GM12878 (cell line): ENCODE measurements around the gene POLD2. TPM values are rescaled to one million over a fixed set of nuclear protein-coding genes. Genes with fewer than 3 reads are reported as not detected.

ENCODE experiments used
- ATAC-seq: fragments of 200-7000 bp; cut with Tn5 transposase; 3 replicates; pipeline ENCODE4 v1.9.1; 2020; ENCODE audit warnings: mild to moderate bottlenecking, moderate library complexity
- BruUV-seq: library from RNA; stranded (reverse); fragments of 400-500 nt; replicated peaks from 2 replicates; lab custom pipeline; 2021; lab: Mats Ljungman, UMichigan
- CTCF ChIA-PET: fragments of 300-600 bp; sonication (Branson Sonifier 250); formaldehyde crosslinking; extraction: SDS; loops from one replicate; lab custom pipeline; 2021; ENCODE audit warnings: inconsistent platforms; lab: Yijun Ruan, JAX
- POLR2A ChIA-PET: fragments of 350-600 bp; formaldehyde crosslinking; extraction: SDS; loops from one replicate; lab custom pipeline; 2021; ENCODE audit warnings: inconsistent platforms; lab: Charles Lee
- RAD21 ChIA-PET: fragments of 300-600 bp; sonication (Branson Sonifier 250); formaldehyde crosslinking; loops from one replicate; lab custom pipeline; 2023; ENCODE audit warnings: antibody characterized with exemption; ENCODE audit not compliant: unreplicated experiment; lab: Charles Lee
- SMC1A ChIA-PET: fragments of 300-600 bp; sonication (Branson Sonifier 250); formaldehyde crosslinking; loops from one replicate; lab custom pipeline; 2023; ENCODE audit not compliant: unreplicated experiment, uncharacterized antibody; lab: Charles Lee
- DNase-seq: peaks from one replicate; pipeline ENCODE4 v3.0.0-alpha.2; 2011; ENCODE audit warnings: low read depth, low spot score
- FAIRE-seq: peaks from 3 replicates; lab custom pipeline; 2011; peaks lifted over from hg19 to GRCh38; lab: Jason Lieb, UNC
- H2AFZ ChIP-seq: 2 replicates; pipeline ENCODE4 v1.6.0; 2011; ENCODE audit warnings: low read depth, low read length, control low read depth; ENCODE audit not compliant: control insufficient read depth
- H3K27ac ChIP-seq: 2 replicates; pipeline ENCODE4 v1.5.1; 2011; ENCODE audit warnings: control low read depth; ENCODE audit not compliant: control insufficient read depth, insufficient read depth
- H3K27me3 ChIP-seq, 2 experiments: replicated peaks in 1 of 2; 2 replicates each; pipeline versions ENCODE4 v1.6.0 to v1.6.1; 2011; ENCODE audit warnings: low read length in 1 of 2; ENCODE audit not compliant: control insufficient read depth in 2 of 2, insufficient read depth in 2 of 2
- H3K36me3 ChIP-seq, 2 experiments: 2 replicates each; pipeline ENCODE4 v1.5.1; 2011; ENCODE audit warnings: low read length in 1 of 2; ENCODE audit not compliant: control insufficient read depth in 2 of 2, insufficient read depth in 2 of 2
- H3K4me1 ChIP-seq: 2 replicates; pipeline ENCODE4 v1.6.1; 2011; ENCODE audit warnings: mild to moderate bottlenecking, low read length, moderate library complexity, mixed read lengths; ENCODE audit not compliant: control insufficient read depth, insufficient read depth
- H3K4me2 ChIP-seq: 2 replicates; pipeline ENCODE4 v1.6.0; 2011; ENCODE audit warnings: control low read depth; ENCODE audit not compliant: control insufficient read depth, insufficient read depth
- H3K4me3 ChIP-seq: fragments of 200-600 bp; sonication (generic); 2 replicates; pipeline ENCODE4 v1.5.1; 2016
- H3K79me2 ChIP-seq: 2 replicates; pipeline ENCODE4 v1.6.0; 2011; ENCODE audit warnings: low read length; ENCODE audit not compliant: control insufficient read depth, insufficient read depth
- H3K9ac ChIP-seq: 2 replicates; pipeline ENCODE4 v1.8.0; 2011; ENCODE audit warnings: low read length, control low read depth, mixed read lengths; ENCODE audit not compliant: control insufficient read depth, insufficient read depth
- H3K9me3 ChIP-seq: replicated peaks from 3 replicates; pipeline ENCODE4 v1.5.1; 2011; ENCODE audit warnings: mild to moderate bottlenecking, low read length; ENCODE audit not compliant: control insufficient read depth, insufficient read depth
- H4K20me1 ChIP-seq: 2 replicates; pipeline ENCODE4 v1.6.0; 2011; ENCODE audit not compliant: control insufficient read depth, insufficient read depth
- BCL11A ChIP-seq: IDR thresholded peaks from 2 replicates; pipeline ENCODE4 v1.6.1; 2011; ENCODE audit warnings: low read depth, low read length
- BHLHE40 ChIP-seq, 2 experiments: fragments of 450-650 bp in 1 of 2; IDR thresholded peaks; 2 replicates each; pipeline ENCODE4 v1.6.1; 2011 to 2017; ENCODE audit warnings: low read depth in 2 of 2, borderline replicate concordance in 1 of 2, improper control_type of control experiment in 1 of 2, low read length in 1 of 2, mild to moderate bottlenecking in 1 of 2
- ESRRA ChIP-seq: IDR thresholded peaks from 2 replicates; pipeline ENCODE4 v1.6.1; 2012; ENCODE audit warnings: mild to moderate bottlenecking, low read length, improper control_type of control experiment
- ETV6 ChIP-seq, 2 experiments: fragments of 450-650 bp in 1 of 2; IDR thresholded peaks in 1 of 2; conservative IDR thresholded peaks in 1 of 2; 2 replicates each; pipeline ENCODE4 v1.6.1; 2014; ENCODE audit warnings: antibody characterized with exemption in 1 of 2, borderline replicate concordance in 1 of 2, low read depth in 1 of 2, mild to moderate bottlenecking in 1 of 2, moderate library complexity in 1 of 2
- NFYB ChIP-seq: IDR thresholded peaks from 2 replicates; pipeline ENCODE4 v1.6.1; 2011; ENCODE audit warnings: low read depth, mild to moderate bottlenecking, low read length, improper control_type of control experiment, moderate library complexity; ENCODE audit not compliant: insufficient read depth
- NR2C2 ChIP-seq: IDR thresholded peaks from 2 replicates; pipeline ENCODE4 v1.6.1; 2011; ENCODE audit warnings: borderline replicate concordance, low read depth; ENCODE audit not compliant: control insufficient read depth, insufficient read length
- RAD21 ChIP-seq: IDR thresholded peaks from 2 replicates; pipeline ENCODE4 v1.6.1; 2011; ENCODE audit warnings: mild to moderate bottlenecking, low read depth, low read length, moderate library complexity; ENCODE audit not compliant: insufficient read depth
- SREBF2 ChIP-seq: IDR thresholded peaks from 2 replicates; pipeline ENCODE4 v1.6.1; 2012; ENCODE audit warnings: mild to moderate bottlenecking, low read length
- WRNIP1 ChIP-seq: IDR thresholded peaks from 2 replicates; pipeline ENCODE4 v1.6.1; 2011; ENCODE audit warnings: low read depth, low read length, improper control_type of control experiment, borderline replicate concordance
- YBX1 ChIP-seq: fragments of 450-650 bp; IDR thresholded peaks from 2 replicates; pipeline ENCODE4 v1.6.1; 2016; ENCODE audit warnings: antibody characterized with exemption
- ZNF24 ChIP-seq: fragments of 450-650 bp; IDR thresholded peaks from 2 replicates; pipeline ENCODE4 v1.6.1; 2017; ENCODE audit warnings: antibody characterized with exemption, mild to moderate bottlenecking
- WGBS: methylation state at CpG from one replicate; pipeline ENCODE4 v1.1.6; 2016; ENCODE audit warnings: low lambda C conversion rate; ENCODE audit not compliant: insufficient replicate concordance, insufficient coverage; ENCODE audit errors: missing lambda C conversion rate; 5-methylcytosine and 5-hydroxymethylcytosine counted together
- in situ Hi-C: fragments of 300-500 bp; cut with MboI; formaldehyde crosslinking; loops from 9 replicates; pipeline ENCODE4 v1.14.3; 2018; ENCODE audit warnings: mixed read lengths
- intact Hi-C: fragments of 100-400 bp; cut with micrococcal nuclease; formaldehyde crosslinking; loops from one replicate; pipeline ENCODE4 v1.14.2; 2022; ENCODE audit not compliant: unreplicated experiment
- polyA plus RNA-seq, 11 experiments: library from polyadenylated mRNA; depleted of rRNA in 4 of 11; unstranded in 6 of 11; stranded (reverse) in 5 of 11; fragments of >200 nt; fragmentation: Nextera tagmentation in 4 of 11; fragmentation: Illumina TruSeq in 1 of 11; extraction: Ambion mirVana in 4 of 11; extraction: Trizol in 1 of 11; gene quantifications; 1 replicate in 1 of 11; 2 replicates in 10 of 11; pipeline versions ENCODE4 v1.2.1 to v1.2.3, GENCODE V29; 2011 to 2016; ENCODE audit warnings: inconsistent platforms in 2 of 11, missing spikeins in 2 of 11, low read depth in 1 of 11
- total RNA-seq, 4 experiments: library from RNA; depleted of rRNA in 3 of 4; stranded (reverse); fragments of >200 nt in 3 of 4; fragmentation: Illumina TruSeq in 1 of 4; extraction: Trizol in 1 of 4; gene quantifications; 2 replicates each; pipeline versions ENCODE4 v1.2.1 to v1.2.3, GENCODE V29; 2013 to 2021
- TF ChIP-seq, protein P1 (sequence below): fragments of 450-650 bp; IDR thresholded peaks from 2 replicates; pipeline ENCODE4 v1.6.1; 2016; ENCODE audit warnings: mild to moderate bottlenecking
- TF ChIP-seq, protein P2 (sequence below), 3 experiments: IDR thresholded peaks in 2 of 3; conservative IDR thresholded peaks in 1 of 3; 2 replicates each; pipeline ENCODE4 v1.5.1; 2011; ENCODE audit warnings: low read depth in 3 of 3, low read length in 3 of 3, mild to moderate bottlenecking in 3 of 3, control low read depth in 2 of 3, moderate library complexity in 2 of 3, inconsistent platforms in 1 of 3, mixed read lengths in 1 of 3; ENCODE audit not compliant: control insufficient read depth in 2 of 3, insufficient read depth in 1 of 3; ENCODE audit errors: extremely low read depth in 1 of 3
- TF ChIP-seq, protein P3 (sequence below): IDR thresholded peaks from 2 replicates; pipeline ENCODE4 v1.6.1; 2011; ENCODE audit warnings: borderline replicate concordance, low read depth, mild to moderate bottlenecking, moderate library complexity, mixed read lengths, low read length; ENCODE audit not compliant: insufficient read depth; ENCODE audit errors: extremely low read length
- TF ChIP-seq, protein P4 (sequence below): fragments of 450-650 bp; IDR thresholded peaks from 2 replicates; pipeline ENCODE4 v1.6.1; 2017; ENCODE audit warnings: mild to moderate bottlenecking

Gene POLD2
- total and polyA plus RNA-seq, 10 of the 15 experiments (the other 5 are each of a cell fraction or from before 2014, with no cell fraction given): 19.1 to 287 (median 169) TPM

DNA sequence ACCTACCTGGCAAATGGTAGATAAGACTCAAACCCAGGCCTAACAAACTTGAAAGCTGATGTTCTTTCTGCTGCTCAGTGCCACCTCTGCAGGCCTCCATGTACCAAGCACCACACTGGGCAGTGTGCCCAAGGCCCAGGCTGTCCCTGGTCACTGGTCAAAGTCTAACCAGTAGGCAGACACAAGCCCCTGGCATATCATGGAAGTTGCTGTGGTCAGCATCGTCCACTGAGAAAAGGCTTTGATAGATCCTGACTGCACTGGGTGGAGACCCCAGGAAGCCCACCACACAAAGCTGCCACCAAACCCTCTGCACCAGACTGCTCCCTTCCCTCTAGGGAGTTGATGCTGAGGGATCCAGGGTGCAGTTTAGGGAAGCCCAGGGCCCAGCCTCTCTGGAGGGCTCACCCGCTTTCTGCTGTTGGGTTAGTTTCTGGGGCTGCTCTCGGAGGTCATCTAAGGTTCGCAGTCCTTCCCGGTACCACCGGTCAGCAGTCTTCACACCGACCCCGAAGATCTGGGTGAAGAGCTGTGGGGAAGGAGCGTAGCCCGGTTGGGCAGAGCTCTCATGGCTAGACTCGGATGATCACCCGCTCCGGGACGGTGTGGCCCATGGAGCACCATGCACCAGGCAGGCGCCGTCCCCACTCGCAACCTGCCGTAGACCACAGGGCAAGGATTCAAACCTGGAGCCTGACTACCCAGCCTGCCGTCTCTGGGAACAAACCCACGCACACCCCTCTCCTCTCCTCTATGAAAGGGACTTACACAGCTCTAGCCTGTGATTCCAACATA is 47.0 kb downstream of the POLD2 start:
- H3K4me2 ChIP-seq: no peak overlapping the region
- peaks cover 18% of the 10 kb centered on the region for H3K4me1 ChIP-seq
- H4K20me1 ChIP-seq: no peaks in the 10 kb centered on the region
- ChIA-PET SMC1A (no interaction called here), RAD21 (no interaction called here), CTCF (no interaction called here), POLR2A (interaction anchor here (0.5 to 0.6 kb wide), 2 partner anchors 11 to 763 kb away, joined by 5 to 6 read pairs; no protein-coding TSS in a partner anchor)
- in situ Hi-C loops: no loop called here
- H3K4me3 ChIP-seq: no peak overlapping the region
- ATAC-seq (no peak), FAIRE-seq (no peak), DNase-seq (no peak)
- peaks cover 26 to 43% of the 10 kb centered on the region in 2 experiments for H3K36me3 ChIP-seq
- H3K27me3 ChIP-seq: no peaks in the 10 kb centered on the region
- H3K79me2 ChIP-seq: peaks cover 14% of the 10 kb centered on the region
- H3K9ac ChIP-seq: no peak overlapping the region
- BruUV-seq: no TSS peak
- intact Hi-C loops: no loop called here
- no peak overlapping the region for H2AFZ ChIP-seq
- WGBS: 93% methylated on average over 20 of the region's 20 CpGs
- no peak overlapping the region for H3K27ac ChIP-seq
- no peaks in the 10 kb centered on the region for H3K9me3 ChIP-seq
- TF ChIP-seq SREBF2: no peak
- no peak for TF ChIP-seq ESRRA
- TF ChIP-seq NFYB: no peak
- TF ChIP-seq ZNF24: no peak
- no peak for TF ChIP-seq BCL11A
- TF ChIP-seq, protein P1, sequence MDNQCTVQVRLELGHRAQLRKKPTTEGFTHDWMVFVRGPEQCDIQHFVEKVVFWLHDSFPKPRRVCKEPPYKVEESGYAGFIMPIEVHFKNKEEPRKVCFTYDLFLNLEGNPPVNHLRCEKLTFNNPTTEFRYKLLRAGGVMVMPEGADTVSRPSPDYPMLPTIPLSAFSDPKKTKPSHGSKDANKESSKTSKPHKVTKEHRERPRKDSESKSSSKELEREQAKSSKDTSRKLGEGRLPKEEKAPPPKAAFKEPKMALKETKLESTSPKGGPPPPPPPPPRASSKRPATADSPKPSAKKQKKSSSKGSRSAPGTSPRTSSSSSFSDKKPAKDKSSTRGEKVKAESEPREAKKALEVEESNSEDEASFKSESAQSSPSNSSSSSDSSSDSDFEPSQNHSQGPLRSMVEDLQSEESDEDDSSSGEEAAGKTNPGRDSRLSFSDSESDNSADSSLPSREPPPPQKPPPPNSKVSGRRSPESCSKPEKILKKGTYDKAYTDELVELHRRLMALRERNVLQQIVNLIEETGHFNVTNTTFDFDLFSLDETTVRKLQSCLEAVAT: no peak
- TF ChIP-seq NR2C2: no peak
- TF ChIP-seq, protein P2, sequence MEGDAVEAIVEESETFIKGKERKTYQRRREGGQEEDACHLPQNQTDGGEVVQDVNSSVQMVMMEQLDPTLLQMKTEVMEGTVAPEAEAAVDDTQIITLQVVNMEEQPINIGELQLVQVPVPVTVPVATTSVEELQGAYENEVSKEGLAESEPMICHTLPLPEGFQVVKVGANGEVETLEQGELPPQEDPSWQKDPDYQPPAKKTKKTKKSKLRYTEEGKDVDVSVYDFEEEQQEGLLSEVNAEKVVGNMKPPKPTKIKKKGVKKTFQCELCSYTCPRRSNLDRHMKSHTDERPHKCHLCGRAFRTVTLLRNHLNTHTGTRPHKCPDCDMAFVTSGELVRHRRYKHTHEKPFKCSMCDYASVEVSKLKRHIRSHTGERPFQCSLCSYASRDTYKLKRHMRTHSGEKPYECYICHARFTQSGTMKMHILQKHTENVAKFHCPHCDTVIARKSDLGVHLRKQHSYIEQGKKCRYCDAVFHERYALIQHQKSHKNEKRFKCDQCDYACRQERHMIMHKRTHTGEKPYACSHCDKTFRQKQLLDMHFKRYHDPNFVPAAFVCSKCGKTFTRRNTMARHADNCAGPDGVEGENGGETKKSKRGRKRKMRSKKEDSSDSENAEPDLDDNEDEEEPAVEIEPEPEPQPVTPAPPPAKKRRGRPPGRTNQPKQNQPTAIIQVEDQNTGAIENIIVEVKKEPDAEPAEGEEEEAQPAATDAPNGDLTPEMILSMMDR (IDR thresholded peaks at IDR 0.05 in 2 of 3, conservative IDR thresholded peaks at IDR 0.05 in 1 of 3; ENCODE audit: control insufficient read depth in 2 of 3, extremely low read depth in 1 of 3, insufficient read depth in 1 of 3, low read depth in 3 of 3, low read length in 3 of 3): no peak
- TF ChIP-seq, protein P3, sequence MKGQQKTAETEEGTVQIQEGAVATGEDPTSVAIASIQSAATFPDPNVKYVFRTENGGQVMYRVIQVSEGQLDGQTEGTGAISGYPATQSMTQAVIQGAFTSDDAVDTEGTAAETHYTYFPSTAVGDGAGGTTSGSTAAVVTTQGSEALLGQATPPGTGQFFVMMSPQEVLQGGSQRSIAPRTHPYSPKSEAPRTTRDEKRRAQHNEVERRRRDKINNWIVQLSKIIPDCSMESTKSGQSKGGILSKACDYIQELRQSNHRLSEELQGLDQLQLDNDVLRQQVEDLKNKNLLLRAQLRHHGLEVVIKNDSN: no peak
- TF ChIP-seq, protein P4, sequence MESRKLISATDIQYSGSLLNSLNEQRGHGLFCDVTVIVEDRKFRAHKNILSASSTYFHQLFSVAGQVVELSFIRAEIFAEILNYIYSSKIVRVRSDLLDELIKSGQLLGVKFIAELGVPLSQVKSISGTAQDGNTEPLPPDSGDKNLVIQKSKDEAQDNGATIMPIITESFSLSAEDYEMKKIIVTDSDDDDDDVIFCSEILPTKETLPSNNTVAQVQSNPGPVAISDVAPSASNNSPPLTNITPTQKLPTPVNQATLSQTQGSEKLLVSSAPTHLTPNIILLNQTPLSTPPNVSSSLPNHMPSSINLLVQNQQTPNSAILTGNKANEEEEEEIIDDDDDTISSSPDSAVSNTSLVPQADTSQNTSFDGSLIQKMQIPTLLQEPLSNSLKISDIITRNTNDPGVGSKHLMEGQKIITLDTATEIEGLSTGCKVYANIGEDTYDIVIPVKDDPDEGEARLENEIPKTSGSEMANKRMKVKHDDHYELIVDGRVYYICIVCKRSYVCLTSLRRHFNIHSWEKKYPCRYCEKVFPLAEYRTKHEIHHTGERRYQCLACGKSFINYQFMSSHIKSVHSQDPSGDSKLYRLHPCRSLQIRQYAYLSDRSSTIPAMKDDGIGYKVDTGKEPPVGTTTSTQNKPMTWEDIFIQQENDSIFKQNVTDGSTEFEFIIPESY: no peak
- no peak for TF ChIP-seq YBX1
- TF ChIP-seq RAD21: no peak
- TF ChIP-seq ETV6 (conservative IDR thresholded peaks at IDR 0.05 in 1 of 2, IDR thresholded peaks at IDR 0.05 in 1 of 2; ENCODE audit: borderline replicate concordance in 1 of 2, low read depth in 1 of 2): no peak
- no peak for TF ChIP-seq BHLHE40 (IDR thresholded peaks at IDR 0.05; ENCODE audit: borderline replicate concordance in 1 of 2, low read depth in 2 of 2, low read length in 1 of 2)
- TF ChIP-seq WRNIP1: no peak
